Endothelial cell (in vitro differentiated cells): Measurements from ENCODE around the gene OPRD1. TPM values are rescaled to one million over a fixed set of nuclear protein-coding genes. Genes with fewer than 3 reads are reported as not detected.

Experiments used
- DNase-seq: peaks from one replicate; pipeline ENCODE4 v3.0.0; 2021; ENCODE audit warnings: low spot score
- H3K27ac Mint-ChIP-seq: one replicate; pipeline ENCODE4 v1.8.0; 2021; ENCODE audit warnings: mixed read lengths, inconsistent platforms; ENCODE audit not compliant: unreplicated experiment
- H3K27me3 Mint-ChIP-seq: one replicate; pipeline ENCODE4 v1.8.0; 2021; ENCODE audit warnings: mild to moderate bottlenecking, moderate library complexity, mixed read lengths, inconsistent platforms; ENCODE audit not compliant: unreplicated experiment
- H3K36me3 Mint-ChIP-seq: one replicate; pipeline ENCODE4 v1.8.0; 2021; ENCODE audit warnings: mild to moderate bottlenecking, low read depth, mixed read lengths, inconsistent platforms; ENCODE audit not compliant: unreplicated experiment
- H3K4me1 Mint-ChIP-seq: one replicate; pipeline ENCODE4 v1.8.0; 2021; ENCODE audit warnings: mild to moderate bottlenecking, mixed read lengths, inconsistent platforms; ENCODE audit not compliant: unreplicated experiment
- H3K4me3 Mint-ChIP-seq: one replicate; pipeline ENCODE4 v1.8.0; 2021; ENCODE audit warnings: mild to moderate bottlenecking, mixed read lengths, inconsistent platforms; ENCODE audit not compliant: unreplicated experiment
- H3K9me3 Mint-ChIP-seq: one replicate; pipeline ENCODE4 v1.8.0; 2021; ENCODE audit warnings: mixed read lengths, inconsistent platforms; ENCODE audit not compliant: unreplicated experiment
- CTCF ChIP-seq: fragments of 200-600 bp; sonication (generic); IDR thresholded peaks from one replicate; pipeline ENCODE4 v1.5.0; 2021; ENCODE audit warnings: antibody characterized with exemption; ENCODE audit not compliant: unreplicated experiment
- total RNA-seq: library from RNA; stranded (reverse); fragmentation: NEBNext Ultra II Directional; extraction: Animal tissue kit (Norgen Biotek cat#: 25700); gene quantifications from one replicate; pipeline ENCODE4 v1.2.1, GENCODE V29; 2021; ENCODE audit not compliant: unreplicated experiment

Gene OPRD1
- total RNA-seq, 1 donor from 2014 or later, result 9.7 TPM

GRCh38 chr1:28885977-28886730 is 74.2 kb downstream of the OPRD1 start:
- Mint-ChIP-seq H3K27me3 (peaks cover 7% of the 10 kb centered on the region), H3K9me3 (no peaks in the 10 kb centered on the region), H3K4me3 (peak overlapping the region; percentile 92), H3K4me1 (peaks cover 42% of the 10 kb centered on the region), H3K36me3 (peaks cover 4% of the 10 kb centered on the region), H3K27ac (peak overlapping the region; percentile 61)
- DNase-seq, result no peak
- TF ChIP-seq CTCF, result no peak

- peak; percentile 90 for DNase-seq
- peak overlapping the region; percentile 57 for H3K27ac Mint-ChIP-seq
- no peak for TF ChIP-seq CTCF
- H3K9me3 Mint-ChIP-seq, result no peaks in the 10 kb centered on the region
- peaks cover 4% of the 10 kb centered on the region for H3K36me3 Mint-ChIP-seq
- peaks cover 43% of the 10 kb centered on the region for H3K4me1 Mint-ChIP-seq
- H3K27me3 Mint-ChIP-seq, result peaks cover 7% of the 10 kb centered on the region
- H3K4me3 Mint-ChIP-seq, result peak overlapping the region; percentile 92
Measured at GRCh38 chr1:28886731-28887418, 74.9 kb downstream of the OPRD1 start.

GRCh38 chr1:28887419-28887834 is 75.5 kb downstream of the OPRD1 start:
- Mint-ChIP-seq H3K4me3 (peak overlapping the region; percentile 98), H3K27me3 (peaks cover 7% of the 10 kb centered on the region), H3K9me3 (no peaks in the 10 kb centered on the region), H3K4me1 (peaks cover 39% of the 10 kb centered on the region), H3K27ac (no peak overlapping the region), H3K36me3 (peaks cover 7% of the 10 kb centered on the region)
- no peak for TF ChIP-seq CTCF
- peak; percentile 45 for DNase-seq

GRCh38 chr1:28887835-28888682 is 76.1 kb downstream of the OPRD1 start:
- Mint-ChIP-seq H3K27me3 (peaks cover 7% of the 10 kb centered on the region), H3K4me3 (peak overlapping the region; percentile 98), H3K27ac (peak overlapping the region; percentile 65), H3K36me3 (peaks cover 7% of the 10 kb centered on the region), H3K4me1 (peaks cover 38% of the 10 kb centered on the region), H3K9me3 (no peaks in the 10 kb centered on the region)
- DNase-seq, result peak; percentile 39
- TF ChIP-seq CTCF, result no peak
